Measurements from ENCODE around the gene RBFA.
"Not testable (repeated sequence)": the region's sequence is repeated elsewhere in the genome, so short reads cannot be mapped to it uniquely, and the experiment has no call there.

RBFA gene

GRCh38 chr18:79989195-79989497, 45.1 kb upstream of the RBFA start:
- H2AFZ ChIP-seq (ENCODE audit: low read length), result no peak overlapping the region
- peaks cover 40% of the 10 kb centered on the region for H3K79me2 ChIP-seq (ENCODE audit: insufficient read depth, low read length)
- H3K9ac ChIP-seq (ENCODE audit: low read length), result peak overlapping the region; percentile 93

DNA sequence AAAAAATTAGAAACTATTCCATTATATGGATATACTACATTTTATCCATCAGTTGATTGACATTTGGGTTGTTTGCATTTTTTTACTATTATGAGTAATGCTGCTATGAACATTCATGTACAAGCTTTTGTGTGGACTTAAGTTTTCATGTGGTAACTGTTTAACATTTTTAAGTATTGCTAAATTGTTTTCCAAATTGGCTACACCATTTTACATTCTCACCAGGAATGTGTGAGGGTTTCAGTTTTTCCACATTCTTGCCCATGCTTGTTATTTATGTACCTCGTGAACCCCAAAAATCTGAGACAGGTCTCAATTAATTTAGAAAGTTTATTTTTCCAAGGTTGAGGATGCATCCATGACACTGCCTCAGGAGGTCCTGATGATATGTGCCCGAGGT, 42.7 kb upstream of the RBFA start:
- Histone ChIP-seq H3K79me2 (ENCODE audit: insufficient read depth, low read length) (peaks cover 16% of the 10 kb centered on the region), H4K20me1 (ENCODE audit: insufficient read depth, low read length) (no peaks in the 10 kb centered on the region), H3K4me1 (ENCODE audit: insufficient read depth, low read length, severe bottlenecking) (peaks cover 19% of the 10 kb centered on the region), H2AFZ (ENCODE audit: low read length) (no peak overlapping the region), H3K9me2 (ENCODE audit: low read depth, low read length) (no peaks in the 10 kb centered on the region), H3K9me3 (ENCODE audit: low read length) (no peaks in the 10 kb centered on the region), H3K27me3 (ENCODE audit: insufficient read depth, low read length) (no peaks in the 10 kb centered on the region), H3K27ac (ENCODE audit: low read depth, low read length, poor library complexity, severe bottlenecking) (no peak overlapping the region), H3K4me3 (ENCODE audit: low read depth, low read length, poor library complexity, severe bottlenecking) (no peak overlapping the region), H3K36me3 (ENCODE audit: insufficient read depth, low read length) (peaks cover 5% of the 10 kb centered on the region), H3K4me2 (ENCODE audit: low read length) (no peak overlapping the region), H3K9ac (ENCODE audit: low read length) (no peak overlapping the region), H3F3A (ENCODE audit: insufficient read depth, low read length) (no peaks in the 10 kb centered on the region)
- TF ChIP-seq, protein P1, sequence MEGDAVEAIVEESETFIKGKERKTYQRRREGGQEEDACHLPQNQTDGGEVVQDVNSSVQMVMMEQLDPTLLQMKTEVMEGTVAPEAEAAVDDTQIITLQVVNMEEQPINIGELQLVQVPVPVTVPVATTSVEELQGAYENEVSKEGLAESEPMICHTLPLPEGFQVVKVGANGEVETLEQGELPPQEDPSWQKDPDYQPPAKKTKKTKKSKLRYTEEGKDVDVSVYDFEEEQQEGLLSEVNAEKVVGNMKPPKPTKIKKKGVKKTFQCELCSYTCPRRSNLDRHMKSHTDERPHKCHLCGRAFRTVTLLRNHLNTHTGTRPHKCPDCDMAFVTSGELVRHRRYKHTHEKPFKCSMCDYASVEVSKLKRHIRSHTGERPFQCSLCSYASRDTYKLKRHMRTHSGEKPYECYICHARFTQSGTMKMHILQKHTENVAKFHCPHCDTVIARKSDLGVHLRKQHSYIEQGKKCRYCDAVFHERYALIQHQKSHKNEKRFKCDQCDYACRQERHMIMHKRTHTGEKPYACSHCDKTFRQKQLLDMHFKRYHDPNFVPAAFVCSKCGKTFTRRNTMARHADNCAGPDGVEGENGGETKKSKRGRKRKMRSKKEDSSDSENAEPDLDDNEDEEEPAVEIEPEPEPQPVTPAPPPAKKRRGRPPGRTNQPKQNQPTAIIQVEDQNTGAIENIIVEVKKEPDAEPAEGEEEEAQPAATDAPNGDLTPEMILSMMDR (IDR thresholded peaks at IDR 0.05; ENCODE audit: low read length), result no peak
- TF ChIP-seq EZH2 (IDR thresholded peaks at IDR 0.05; ENCODE audit: borderline replicate concordance, low read length), result no peak

More at GRCh38 chr18:79989195-79989497, 45.1 kb upstream of the RBFA start:
- H3K4me3 ChIP-seq (ENCODE audit: low read depth, low read length, poor library complexity, severe bottlenecking), result peak overlapping the region; percentile 81
- peak overlapping the region; percentile 93 for H3K4me2 ChIP-seq (ENCODE audit: low read length)
- no peaks in the 10 kb centered on the region for H3K9me2 ChIP-seq (ENCODE audit: low read depth, low read length)
- peaks cover 26% of the 10 kb centered on the region for H3K4me1 ChIP-seq (ENCODE audit: insufficient read depth, low read length, severe bottlenecking)
- no peak overlapping the region for H3K27ac ChIP-seq (ENCODE audit: low read depth, low read length, poor library complexity, severe bottlenecking)
- no peaks in the 10 kb centered on the region for H3K27me3 ChIP-seq (ENCODE audit: insufficient read depth, low read length)
- TF ChIP-seq EZH2 (IDR thresholded peaks at IDR 0.05; ENCODE audit: borderline replicate concordance, low read length), result no peak
- TF ChIP-seq, protein P1 (IDR thresholded peaks at IDR 0.05; ENCODE audit: low read length), result no peak
- H3K36me3 ChIP-seq (ENCODE audit: insufficient read depth, low read length), result peaks cover 29% of the 10 kb centered on the region
- no peaks in the 10 kb centered on the region for H4K20me1 ChIP-seq (ENCODE audit: insufficient read depth, low read length)
- H3F3A ChIP-seq (ENCODE audit: insufficient read depth, low read length), result no peaks in the 10 kb centered on the region
- H3K9me3 ChIP-seq (ENCODE audit: low read length), result no peaks in the 10 kb centered on the region

DNA sequence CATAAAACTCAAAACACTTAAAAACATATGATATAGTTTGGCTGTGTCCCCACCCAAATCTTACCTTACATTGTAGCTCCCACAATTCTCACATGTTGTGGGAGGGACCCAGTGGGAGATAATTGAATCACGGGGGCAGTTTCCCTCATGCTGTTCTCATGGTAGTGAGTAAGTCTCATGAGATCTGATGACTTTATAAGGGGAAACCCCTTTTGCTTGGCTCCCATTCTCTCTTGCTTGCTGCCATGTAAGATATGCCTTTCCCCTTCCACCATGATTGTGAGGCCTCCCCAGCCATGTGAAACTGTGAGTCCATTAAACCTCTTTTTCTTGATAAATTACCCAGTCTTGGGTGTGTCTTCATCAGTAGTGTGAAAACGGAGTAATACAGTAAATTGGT, 34.5 kb upstream of the RBFA start:
- H3K9me2 ChIP-seq (ENCODE audit: low read depth, low read length); H3K27ac ChIP-seq (ENCODE audit: low read depth, low read length, poor library complexity, severe bottlenecking); H3F3A ChIP-seq (ENCODE audit: insufficient read depth, low read length); H2AFZ ChIP-seq (ENCODE audit: low read length); H3K36me3 ChIP-seq (ENCODE audit: insufficient read depth, low read length); H3K4me3 ChIP-seq (ENCODE audit: low read depth, low read length, poor library complexity, severe bottlenecking); H3K9ac ChIP-seq (ENCODE audit: low read length); H3K79me2 ChIP-seq (ENCODE audit: insufficient read depth, low read length); H3K9me3 ChIP-seq (ENCODE audit: low read length); H4K20me1 ChIP-seq (ENCODE audit: insufficient read depth, low read length); H3K4me2 ChIP-seq (ENCODE audit: low read length); H3K4me1 ChIP-seq (ENCODE audit: insufficient read depth, low read length, severe bottlenecking); H3K27me3 ChIP-seq (ENCODE audit: insufficient read depth, low read length): not testable (repeated sequence)

GRCh38 chr18:80000877-80001276, 33.4 kb upstream of the RBFA start:
- Histone ChIP-seq H3K27me3 (ENCODE audit: insufficient read depth, low read length) (peaks cover 4% of the 10 kb centered on the region; the same call in 1 of the 2 replicates), H3K36me3 (ENCODE audit: insufficient read depth, low read length) (peaks cover 3% of the 10 kb centered on the region; the same call in 1 of the 2 replicates), H3K9me2 (ENCODE audit: low read depth, low read length) (no peaks in the 10 kb centered on the region), H3K4me2 (ENCODE audit: low read length) (no peak overlapping the region), H3K79me2 (ENCODE audit: insufficient read depth, low read length) (no peaks in the 10 kb centered on the region), H3K4me3 (ENCODE audit: low read depth, low read length, poor library complexity, severe bottlenecking) (no peak overlapping the region), H2AFZ (ENCODE audit: low read length) (no peak overlapping the region), H3K27ac (ENCODE audit: low read depth, low read length, poor library complexity, severe bottlenecking) (no peak overlapping the region), H4K20me1 (ENCODE audit: insufficient read depth, low read length) (no peaks in the 10 kb centered on the region), H3K4me1 (ENCODE audit: insufficient read depth, low read length, severe bottlenecking) (no peaks in the 10 kb centered on the region), H3K9ac (ENCODE audit: low read length) (no peak overlapping the region), H3K9me3 (ENCODE audit: low read length) (peaks cover 6% of the 10 kb centered on the region; the same call in 1 of the 2 replicates), H3F3A (ENCODE audit: insufficient read depth, low read length) (no peaks in the 10 kb centered on the region)
- TF ChIP-seq EZH2 (IDR thresholded peaks at IDR 0.05; ENCODE audit: borderline replicate concordance, low read length), result no peak
- TF ChIP-seq, protein P1 (IDR thresholded peaks at IDR 0.05; ENCODE audit: low read length), result no peak

All from OCI-LY1 (cell line).